A549 treated with CpdA at 1 μM for 4 hours (cell line): ENCODE data around the gene HSCB. TPM values are rescaled to one million over a fixed set of nuclear protein-coding genes. Genes with fewer than 3 reads are reported as not detected.

Source experiments
- total RNA-seq: library from RNA; stranded (reverse); fragments of 200-300 nt; extraction: Qiagen RNA extraction; gene quantifications from 5 replicates; pipeline ENCODE4 v1.2.3, GENCODE V29; 2022; ENCODE audit warnings: low read depth

Gene HSCB, protein sequence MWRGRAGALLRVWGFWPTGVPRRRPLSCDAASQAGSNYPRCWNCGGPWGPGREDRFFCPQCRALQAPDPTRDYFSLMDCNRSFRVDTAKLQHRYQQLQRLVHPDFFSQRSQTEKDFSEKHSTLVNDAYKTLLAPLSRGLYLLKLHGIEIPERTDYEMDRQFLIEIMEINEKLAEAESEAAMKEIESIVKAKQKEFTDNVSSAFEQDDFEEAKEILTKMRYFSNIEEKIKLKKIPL
- 10.9 to 16.0 TPM (median 12.6 TPM) in 5 replicates for total RNA-seq

DNA sequence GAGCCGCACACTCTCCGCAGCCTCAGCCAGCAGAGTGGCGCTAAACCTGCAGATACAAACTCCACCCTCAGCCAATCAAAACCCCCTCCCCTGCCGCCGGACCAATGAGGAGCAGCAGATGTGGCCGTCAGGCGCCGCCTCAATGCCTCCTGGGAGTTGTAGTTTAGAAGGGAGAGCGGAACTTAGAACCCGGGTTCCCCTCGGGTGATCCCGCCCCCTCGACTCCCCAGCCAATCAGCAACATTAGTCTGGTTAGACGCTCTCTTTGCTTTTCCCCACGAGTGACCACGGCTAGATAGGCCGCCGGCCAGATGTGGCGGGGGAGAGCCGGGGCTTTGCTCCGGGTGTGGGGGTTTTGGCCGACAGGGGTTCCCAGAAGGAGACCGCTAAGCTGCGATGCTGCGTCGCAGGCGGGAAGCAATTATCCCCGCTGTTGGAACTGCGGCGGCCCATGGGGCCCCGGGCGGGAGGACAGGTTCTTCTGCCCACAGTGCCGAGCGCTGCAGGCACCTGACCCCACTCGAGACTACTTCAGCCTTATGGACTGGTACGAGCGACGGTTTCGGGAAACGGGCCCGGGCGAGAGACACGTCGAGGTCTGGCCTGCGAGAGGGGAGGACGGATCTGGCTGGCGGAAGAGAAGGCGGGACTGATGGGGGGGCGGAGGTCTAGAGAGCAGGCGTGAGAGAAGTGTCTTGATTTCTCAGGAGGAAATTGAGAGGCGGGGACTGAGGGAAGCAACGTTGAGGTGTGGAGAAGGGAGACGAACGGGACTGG, at the start of gene HSCB, which contains the start of gene CHEK2:
Gene HSCB, plus strand, starts transcription at position 255 of the 777 bp plus-strand sequence. Its CDS starts 57 bp downstream, at position 312.
Gene CHEK2, minus strand, starts transcription at position 36 of the 777 bp plus-strand sequence. CDS start 7,099 bp downstream, outside the sequence.

DNA sequence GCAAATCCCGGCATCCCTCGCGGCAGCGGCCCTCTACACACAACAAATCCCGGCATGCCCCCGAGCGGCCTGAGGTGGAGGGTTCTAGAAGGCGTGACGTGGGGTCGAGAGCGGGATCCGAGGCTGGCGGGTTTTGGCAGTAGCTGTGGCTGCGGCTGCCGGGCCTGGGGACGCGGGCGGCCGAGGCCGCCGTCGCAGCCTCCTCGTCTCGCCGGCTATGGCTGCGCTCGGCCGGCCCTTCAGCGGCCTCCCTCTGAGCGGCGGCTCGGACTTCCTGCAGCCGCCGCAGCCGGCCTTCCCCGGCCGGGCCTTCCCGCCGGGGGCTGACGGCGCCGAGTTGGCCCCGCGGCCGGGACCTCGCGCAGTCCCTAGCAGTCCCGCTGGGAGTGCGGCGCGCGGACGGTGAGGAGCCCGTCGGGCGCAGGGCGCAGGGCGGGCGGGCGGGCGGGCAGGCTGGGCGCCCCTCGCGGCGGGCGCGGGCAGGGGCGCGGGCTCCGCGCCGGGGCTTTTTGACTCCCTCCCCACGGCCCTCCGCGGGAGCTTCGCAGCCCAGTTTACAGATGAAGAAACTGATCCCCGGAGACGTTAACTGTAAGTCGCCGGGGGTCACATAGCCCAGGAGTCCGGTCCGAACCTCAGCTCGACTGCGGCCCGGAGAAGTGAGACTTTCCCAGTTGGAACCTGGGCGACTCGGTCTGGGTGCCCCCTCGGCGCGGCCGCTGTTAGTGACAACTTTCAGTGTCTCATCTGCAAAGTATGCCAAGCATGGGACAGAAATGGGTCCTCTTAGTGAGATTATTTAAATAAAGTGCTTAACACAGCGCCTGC, 31.0 kb downstream of the HSCB start, which contains the start of gene CCDC117:
Gene CCDC117, plus strand, starts transcription at position 63 of the 828 bp plus-strand sequence. Its CDS starts 155 bp downstream, at position 218.

DNA sequence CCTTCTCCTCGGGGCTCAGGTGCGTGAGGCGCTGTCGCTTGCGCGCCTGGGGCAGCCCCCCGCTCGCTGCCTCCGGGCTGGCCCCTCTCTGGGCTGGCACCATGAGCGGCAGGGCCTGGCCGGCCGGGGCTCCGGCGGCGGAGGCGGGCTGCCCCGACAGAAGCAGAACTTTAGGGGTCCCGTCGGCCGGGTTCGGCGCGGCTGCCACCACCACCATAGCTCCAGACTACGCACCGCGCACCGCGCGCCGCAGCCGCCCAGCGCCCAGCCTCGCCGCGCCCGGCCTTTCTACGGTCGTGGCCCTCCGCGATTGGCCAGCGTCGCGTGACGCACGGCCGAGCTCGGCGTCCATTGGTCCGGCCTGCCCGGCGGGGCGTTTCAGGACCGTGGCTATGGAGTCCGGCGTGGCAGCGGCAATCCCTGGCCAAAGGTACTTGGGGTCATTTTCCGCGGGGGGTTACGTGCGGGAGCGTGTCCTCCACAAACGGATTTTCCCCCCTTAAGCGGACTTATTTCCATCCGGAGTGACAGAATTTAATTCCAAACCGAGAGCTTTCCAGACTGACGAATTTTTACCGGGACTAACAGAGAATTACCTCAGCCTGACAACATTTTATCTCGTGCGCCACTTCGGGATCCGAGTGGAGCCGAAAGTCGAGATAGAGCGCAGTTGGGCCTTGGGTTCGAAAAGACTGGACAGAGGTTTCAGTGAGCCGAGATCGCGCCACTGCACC, 58.6 kb downstream of the HSCB start, which contains the start of gene XBP1:
Gene XBP1, minus strand, starts transcription at position 262 of the 734 bp plus-strand sequence.

Other genes with a start within 250 kb of the HSCB start
- 2.9 to 4.2 TPM (median 3.1 TPM) in 5 replicates for gene TTC28, start 62.2 kb upstream of the HSCB start, total RNA-seq
- 7.2 to 10.7 TPM (median 8.5 TPM) in 5 replicates for gene CHEK2, start 219 bp upstream of the HSCB start, total RNA-seq
- gene CCDC117, start 30.7 kb downstream of the HSCB start, total RNA-seq, result 9.7 to 12.9 TPM (median 12.0 TPM) in 5 replicates
- gene XBP1, start 58.5 kb downstream of the HSCB start, total RNA-seq, result 55.3 to 69.4 TPM (median 66.9 TPM) in 5 replicates
- gene ZNRF3, start 141.5 kb downstream of the HSCB start, total RNA-seq, result 5.0 to 5.9 TPM (median 5.5 TPM) in 5 replicates